ENCODE data around the gene CHRM3. TPM values are rescaled to one million over a fixed set of nuclear protein-coding genes. Genes with fewer than 3 reads are reported as not detected.

Gene CHRM3
- total RNA-seq, 1 experiment from 2014 or later, result 2.3 TPM

DNA sequence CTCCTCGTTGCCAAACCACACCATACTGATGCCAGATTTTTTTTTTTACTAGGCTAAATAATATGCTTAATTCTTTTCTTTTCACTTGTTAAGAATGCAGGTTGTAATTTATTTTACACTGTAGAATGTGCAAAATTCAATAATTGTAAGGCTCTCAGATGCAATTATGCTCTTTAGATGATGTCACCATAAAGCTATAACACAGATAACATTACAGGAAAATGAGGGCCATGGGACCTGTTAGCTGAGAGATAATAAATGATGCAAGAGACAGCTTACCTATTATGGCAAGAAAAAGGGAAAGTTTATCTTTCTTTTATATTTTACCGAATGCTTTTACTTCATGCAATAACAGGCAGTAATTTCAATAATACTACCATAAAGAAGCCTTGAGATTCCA lies 35.4 kb downstream of the CHRM3 start:
- TF ChIP-seq, protein P1, sequence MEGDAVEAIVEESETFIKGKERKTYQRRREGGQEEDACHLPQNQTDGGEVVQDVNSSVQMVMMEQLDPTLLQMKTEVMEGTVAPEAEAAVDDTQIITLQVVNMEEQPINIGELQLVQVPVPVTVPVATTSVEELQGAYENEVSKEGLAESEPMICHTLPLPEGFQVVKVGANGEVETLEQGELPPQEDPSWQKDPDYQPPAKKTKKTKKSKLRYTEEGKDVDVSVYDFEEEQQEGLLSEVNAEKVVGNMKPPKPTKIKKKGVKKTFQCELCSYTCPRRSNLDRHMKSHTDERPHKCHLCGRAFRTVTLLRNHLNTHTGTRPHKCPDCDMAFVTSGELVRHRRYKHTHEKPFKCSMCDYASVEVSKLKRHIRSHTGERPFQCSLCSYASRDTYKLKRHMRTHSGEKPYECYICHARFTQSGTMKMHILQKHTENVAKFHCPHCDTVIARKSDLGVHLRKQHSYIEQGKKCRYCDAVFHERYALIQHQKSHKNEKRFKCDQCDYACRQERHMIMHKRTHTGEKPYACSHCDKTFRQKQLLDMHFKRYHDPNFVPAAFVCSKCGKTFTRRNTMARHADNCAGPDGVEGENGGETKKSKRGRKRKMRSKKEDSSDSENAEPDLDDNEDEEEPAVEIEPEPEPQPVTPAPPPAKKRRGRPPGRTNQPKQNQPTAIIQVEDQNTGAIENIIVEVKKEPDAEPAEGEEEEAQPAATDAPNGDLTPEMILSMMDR (IDR thresholded peaks at IDR 0.05; ENCODE audit: unreplicated experiment), result no peak
- no peaks in the 10 kb centered on the region for H3K36me3 Mint-ChIP-seq (ENCODE audit: insufficient read depth, unreplicated experiment)
- H3K27ac Mint-ChIP-seq (ENCODE audit: unreplicated experiment), result no peak overlapping the region
- no TSS peak for BruUV-seq (replicated peaks)
- H3K9me3 Mint-ChIP-seq (ENCODE audit: low read depth, unreplicated experiment), result no peaks in the 10 kb centered on the region
- no peaks in the 10 kb centered on the region for H3K27me3 Mint-ChIP-seq (ENCODE audit: unreplicated experiment)
- CTCF ChIA-PET, result no interaction called here
- no peaks in the 10 kb centered on the region for H3K4me1 Mint-ChIP-seq (ENCODE audit: low read depth, unreplicated experiment)
- no peak for DNase-seq
- intact Hi-C loops (cut with micrococcal nuclease; ENCODE audit: unreplicated experiment), result no loop called here
- H3K4me3 Mint-ChIP-seq (ENCODE audit: low read depth, unreplicated experiment), result no peak overlapping the region

DNA sequence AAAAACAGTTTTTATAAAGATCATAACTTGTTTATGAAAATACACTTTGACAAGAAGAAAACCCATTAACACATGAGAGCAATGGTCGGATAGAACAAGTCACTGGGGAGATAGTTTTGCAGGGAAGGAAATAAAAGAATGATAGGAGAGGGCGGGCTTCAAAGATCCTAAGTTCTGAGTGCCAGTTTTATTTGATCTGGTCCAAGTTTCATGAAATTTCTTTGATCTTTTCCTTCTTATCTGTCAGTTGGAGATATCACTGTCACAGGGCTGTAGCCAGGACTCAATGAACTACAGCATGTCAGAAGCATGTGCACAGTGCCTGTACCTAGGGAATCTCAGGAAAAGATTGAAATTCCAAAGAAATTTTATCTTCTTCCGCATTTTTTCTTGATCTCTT lies 36.5 kb downstream of the CHRM3 start:
- no peak for DNase-seq
- H3K4me3 Mint-ChIP-seq (ENCODE audit: low read depth, unreplicated experiment), result no peak overlapping the region
- TF ChIP-seq, protein P1 (IDR thresholded peaks at IDR 0.05; ENCODE audit: unreplicated experiment), result no peak
- CTCF ChIA-PET, result no interaction called here
- H3K36me3 Mint-ChIP-seq (ENCODE audit: insufficient read depth, unreplicated experiment), result no peaks in the 10 kb centered on the region
- no peak overlapping the region for H3K27ac Mint-ChIP-seq (ENCODE audit: unreplicated experiment)
- H3K4me1 Mint-ChIP-seq (ENCODE audit: low read depth, unreplicated experiment), result peaks cover 8% of the 10 kb centered on the region
- no peaks in the 10 kb centered on the region for H3K27me3 Mint-ChIP-seq (ENCODE audit: unreplicated experiment)
- intact Hi-C loops (cut with micrococcal nuclease; ENCODE audit: unreplicated experiment), result no loop called here
- no peaks in the 10 kb centered on the region for H3K9me3 Mint-ChIP-seq (ENCODE audit: low read depth, unreplicated experiment)
- no TSS peak for BruUV-seq (replicated peaks)

DNA sequence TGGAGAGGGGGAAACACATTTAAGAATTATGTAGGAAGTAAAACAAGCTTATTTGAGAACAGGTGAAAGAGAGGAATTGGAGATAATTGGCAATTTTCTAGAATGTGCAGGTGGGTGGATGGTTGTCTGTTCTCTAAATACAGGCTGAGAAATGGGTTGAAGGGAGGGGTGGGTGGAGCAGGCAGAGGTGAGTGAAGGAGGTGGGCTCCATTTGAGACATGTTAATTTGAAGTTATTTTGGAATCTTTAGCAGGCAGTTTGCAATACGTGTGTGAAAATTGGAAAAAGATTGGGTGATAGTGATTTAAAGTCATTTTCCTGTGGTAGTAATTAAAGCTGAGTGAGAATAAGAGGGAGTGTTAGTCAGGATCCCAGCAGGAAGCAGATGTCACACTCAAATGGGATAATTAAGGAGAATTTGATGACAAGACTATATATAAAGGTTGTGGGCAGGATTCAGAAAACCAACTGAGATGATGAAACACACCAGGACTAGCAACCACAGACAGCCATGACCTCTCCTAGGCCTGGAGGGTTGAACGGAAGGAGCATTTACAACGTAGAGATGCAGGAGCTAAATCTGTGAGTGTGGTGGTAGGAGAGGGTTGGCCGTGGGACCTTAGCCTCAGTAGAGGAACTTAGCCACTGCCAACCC lies 40.6 kb downstream of the CHRM3 start:
- no peak overlapping the region for H3K4me3 Mint-ChIP-seq (ENCODE audit: low read depth, unreplicated experiment)
- no peaks in the 10 kb centered on the region for H3K36me3 Mint-ChIP-seq (ENCODE audit: insufficient read depth, unreplicated experiment)
- no peaks in the 10 kb centered on the region for H3K9me3 Mint-ChIP-seq (ENCODE audit: low read depth, unreplicated experiment)
- BruUV-seq (replicated peaks), result no TSS peak
- no peaks in the 10 kb centered on the region for H3K27me3 Mint-ChIP-seq (ENCODE audit: unreplicated experiment)
- H3K4me1 Mint-ChIP-seq (ENCODE audit: low read depth, unreplicated experiment), result peaks cover 14% of the 10 kb centered on the region
- DNase-seq, result no peak
- no peak overlapping the region for H3K27ac Mint-ChIP-seq (ENCODE audit: unreplicated experiment)
- intact Hi-C loops (cut with micrococcal nuclease; ENCODE audit: unreplicated experiment), result no loop called here
- TF ChIP-seq, protein P1 (IDR thresholded peaks at IDR 0.05; ENCODE audit: unreplicated experiment), result no peak
- CTCF ChIA-PET, result interaction anchor here (0.6 kb wide), 1 partner anchor 1338 kb away, joined by 3 read pairs; no protein-coding TSS in a partner anchor

DNA sequence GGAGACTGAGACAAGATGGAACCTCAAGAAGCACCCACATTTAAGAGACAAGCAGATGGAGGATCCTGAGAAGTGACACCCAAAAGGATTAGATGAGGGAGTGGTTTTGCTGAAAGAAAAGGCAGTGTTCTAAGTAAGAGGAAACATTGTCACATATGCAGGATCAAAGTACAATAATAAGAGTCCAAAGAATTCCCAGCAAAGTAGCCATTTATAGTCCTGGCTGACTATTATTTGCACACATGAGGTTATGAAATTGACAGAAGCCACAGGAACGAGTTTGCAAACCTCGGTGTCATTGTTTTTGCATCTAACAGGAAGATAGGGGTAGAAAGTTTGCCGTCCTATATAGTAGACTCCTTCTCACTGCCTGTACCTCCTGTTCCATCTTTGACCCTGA lies 41.3 kb downstream of the CHRM3 start:
- Mint-ChIP-seq H3K9me3 (ENCODE audit: low read depth, unreplicated experiment) (no peaks in the 10 kb centered on the region), H3K36me3 (ENCODE audit: insufficient read depth, unreplicated experiment) (no peaks in the 10 kb centered on the region), H3K4me3 (ENCODE audit: low read depth, unreplicated experiment) (no peak overlapping the region), H3K27me3 (ENCODE audit: unreplicated experiment) (no peaks in the 10 kb centered on the region), H3K27ac (ENCODE audit: unreplicated experiment) (no peak overlapping the region), H3K4me1 (ENCODE audit: low read depth, unreplicated experiment) (peaks cover 14% of the 10 kb centered on the region)
- BruUV-seq (replicated peaks), result no TSS peak
- intact Hi-C loops (cut with micrococcal nuclease; ENCODE audit: unreplicated experiment), result no loop called here
- no peak for DNase-seq
- TF ChIP-seq, protein P1 (IDR thresholded peaks at IDR 0.05; ENCODE audit: unreplicated experiment), result no peak
- CTCF ChIA-PET, result no interaction called here
